SK-N-SH (cell line): Measurements from ENCODE around the gene SPATA19. TPM values are rescaled to one million over a fixed set of nuclear protein-coding genes. Genes with fewer than 3 reads are reported as not detected.

Experiments
- CTCF ChIA-PET: fragments of 300-600, 350-600 bp; formaldehyde crosslinking; extraction: SDS; loops from one replicate; lab custom pipeline; 2021; lab: Yijun Ruan, JAX
- POLR2A ChIA-PET: fragments of 350-600 bp; sonication (Branson Sonifier 250); formaldehyde crosslinking; extraction: SDS; loops from one replicate; lab custom pipeline; 2020; ENCODE audit warnings: antibody characterized with exemption, inconsistent platforms; lab: Yijun Ruan, JAX
- DNase-seq: peaks from one replicate; pipeline ENCODE4 v3.0.0; 2012
- H2AFZ ChIP-seq: fragments of 200-600 bp; sonication (generic); 2 replicates; pipeline ENCODE4 v1.8.1; 2016; ENCODE audit warnings: antibody characterized with exemption, mild to moderate bottlenecking, low read depth
- H3F3A ChIP-seq: fragments of 200-600 bp; sonication (generic); replicated peaks from 2 replicates; pipeline ENCODE3; 2016; ENCODE audit warnings: antibody characterized with exemption, mild to moderate bottlenecking; ENCODE audit not compliant: insufficient read depth
- H3K27ac ChIP-seq, 2 experiments: fragments of 200-500 bp in 1 of 2; fragments of 200-600 bp in 1 of 2; sonication (Bioruptor generic) in 1 of 2; sonication (generic), shearing (Covaris generic) in 1 of 2; 2 replicates each; pipeline versions ENCODE4 v1.5.1 to v1.6.1; 2014 to 2016; ENCODE audit warnings: low read depth in 2 of 2, inconsistent platforms in 1 of 2, low read length in 1 of 2, mild to moderate bottlenecking in 1 of 2, mixed read lengths in 1 of 2
- H3K27me3 ChIP-seq: fragments of 200-600 bp; sonication (generic), shearing (Covaris generic); 2 replicates; pipeline ENCODE4 v1.6.1; 2016; ENCODE audit warnings: mixed run types; ENCODE audit not compliant: insufficient read depth
- H3K36me3 ChIP-seq, 2 experiments: fragments of 200-500 bp in 1 of 2; fragments of 200-600 bp in 1 of 2; sonication (Bioruptor generic) in 1 of 2; sonication (generic) in 1 of 2; replicated peaks in 1 of 2; 2 replicates each; pipeline versions ENCODE3 to v1.5.1; 2014 to 2016; ENCODE audit warnings: low read length in 1 of 2, mild to moderate bottlenecking in 1 of 2; ENCODE audit not compliant: insufficient read depth in 2 of 2, control insufficient read depth in 1 of 2
- H3K4me1 ChIP-seq, 2 experiments: fragments of 200-500 bp in 1 of 2; fragments of 200-600 bp in 1 of 2; sonication (Bioruptor generic) in 1 of 2; sonication (generic), shearing (Covaris generic) in 1 of 2; 2 replicates each; pipeline versions ENCODE4 v1.5.1 to v1.6.1; 2014 to 2016; ENCODE audit warnings: low read depth in 1 of 2, low read length in 1 of 2, mixed run types in 1 of 2; ENCODE audit not compliant: insufficient read depth in 2 of 2, control insufficient read depth in 1 of 2
- H3K4me2 ChIP-seq: fragments of 200-600 bp; sonication (generic), shearing (Covaris generic); 2 replicates; pipeline ENCODE4 v1.6.1; 2017; ENCODE audit warnings: mixed run types
- H3K4me3 ChIP-seq, 2 experiments: fragments of 200-500 bp in 1 of 2; fragments of 200-600 bp in 1 of 2; sonication (Bioruptor generic) in 1 of 2; sonication (generic), shearing (Covaris generic) in 1 of 2; 2 replicates each; pipeline versions ENCODE4 v1.5.1 to v1.8.1; 2014 to 2016; ENCODE audit warnings: low read depth in 2 of 2, inconsistent platforms in 1 of 2, low read length in 1 of 2, mild to moderate bottlenecking in 1 of 2, mixed read lengths in 1 of 2, moderate library complexity in 1 of 2
- H3K79me2 ChIP-seq: fragments of 200-600 bp; sonication (generic); 2 replicates; pipeline ENCODE4 v1.8.1; 2017; ENCODE audit warnings: mild to moderate bottlenecking; ENCODE audit not compliant: insufficient read depth
- H3K9ac ChIP-seq: fragments of 200-600 bp; sonication (generic); 2 replicates; pipeline ENCODE4 v1.6.1; 2017; ENCODE audit warnings: mixed run types
- H3K9me2 ChIP-seq: fragments of 200-600 bp; sonication (generic); 2 replicates; pipeline ENCODE4 v1.6.1; 2017; ENCODE audit warnings: mixed run types
- H3K9me3 ChIP-seq: fragments of 200-600 bp; sonication (generic); 2 replicates; pipeline ENCODE4 v1.6.1; 2017; ENCODE audit warnings: mixed run types, mild to moderate bottlenecking, moderate library complexity
- H4K20me1 ChIP-seq: fragments of 200-600 bp; sonication (generic); 2 replicates; pipeline ENCODE4 v1.6.1; 2017; ENCODE audit warnings: mild to moderate bottlenecking, mixed run types; ENCODE audit not compliant: insufficient read depth
- EP300 ChIP-seq, 2 experiments: IDR thresholded peaks; 2 replicates each; pipeline versions ENCODE4 v1.4.0 to v1.6.1; 2012; ENCODE audit warnings: borderline replicate concordance in 1 of 2, low read depth in 1 of 2, low read length in 1 of 2
- FOSL2 ChIP-seq: IDR thresholded peaks from 2 replicates; pipeline ENCODE4 v1.4.0; 2012; ENCODE audit warnings: low read depth, mild to moderate bottlenecking, moderate library complexity, borderline replicate concordance
- FOXM1 ChIP-seq: IDR thresholded peaks from 2 replicates; pipeline ENCODE4 v1.4.0; 2012; ENCODE audit warnings: low read depth, mild to moderate bottlenecking
- GABPA ChIP-seq: IDR thresholded peaks from 2 replicates; pipeline ENCODE4 v1.4.0; 2012; ENCODE audit warnings: low read depth, mild to moderate bottlenecking
- GATA2 ChIP-seq: sonication (generic); formaldehyde crosslinking; IDR thresholded peaks from 2 replicates; pipeline ENCODE4 v1.5.0; 2020; ENCODE audit warnings: mild to moderate bottlenecking, missing genetic modification reagents
- MEF2A ChIP-seq: IDR thresholded peaks from 2 replicates; pipeline ENCODE4 v1.4.0; 2012; ENCODE audit warnings: low read depth, borderline replicate concordance
- MXI1 ChIP-seq: IDR thresholded peaks from 2 replicates; pipeline ENCODE4 v1.6.1; 2012; ENCODE audit warnings: mild to moderate bottlenecking, low read depth, low read length, improper control_type of control experiment
- RAD21 ChIP-seq: IDR thresholded peaks from 2 replicates; pipeline ENCODE4 v1.6.1; 2012; ENCODE audit warnings: mild to moderate bottlenecking, low read length
- RCOR1 ChIP-seq: fragments of 150-350 bp; IDR thresholded peaks from 2 replicates; pipeline ENCODE4 v1.6.1; 2017; ENCODE audit warnings: antibody characterized with exemption, low read length
- RFX5 ChIP-seq: IDR thresholded peaks from 2 replicates; pipeline ENCODE4 v1.6.1; 2012; ENCODE audit warnings: mild to moderate bottlenecking, improper control_type of control experiment, low read length
- TAF1 ChIP-seq: IDR thresholded peaks from 2 replicates; pipeline ENCODE4 v1.6.1; 2012; ENCODE audit warnings: low read depth, mild to moderate bottlenecking, low read length, moderate library complexity, borderline replicate concordance
- TCF12 ChIP-seq: IDR thresholded peaks from 2 replicates; pipeline ENCODE4 v1.4.0; 2012
- YY1 ChIP-seq: IDR thresholded peaks from 2 replicates; pipeline ENCODE4 v1.4.0; 2012; ENCODE audit warnings: low read depth, mild to moderate bottlenecking
- WGBS: methylation state at CpG from one replicate; pipeline ENCODE4 v1.1.6; 2017; ENCODE audit warnings: low lambda C conversion rate; 5-methylcytosine and 5-hydroxymethylcytosine counted together
- polyA plus RNA-seq, 3 experiments: library from polyadenylated mRNA; depleted of rRNA; stranded (reverse); fragments of >200 nt; gene quantifications; 2 replicates each; pipeline ENCODE4 v1.2.3, GENCODE V29; 2012
- TF ChIP-seq, protein P1 (sequence below): IDR thresholded peaks from 2 replicates; pipeline ENCODE4 v1.6.1; 2012; ENCODE audit warnings: mild to moderate bottlenecking, low read depth, low read length, moderate library complexity
- TF ChIP-seq, protein P2 (sequence below): IDR thresholded peaks from 2 replicates; pipeline ENCODE4; 2012
- TF ChIP-seq, protein P3 (sequence below): IDR thresholded peaks from 2 replicates; pipeline ENCODE4 v1.4.0; 2012; ENCODE audit warnings: low read depth, borderline replicate concordance

SPATA19 gene
- polyA plus RNA-seq, 1 of the 3 experiments (the other 2 are of a cell fraction) = not detected

DNA sequence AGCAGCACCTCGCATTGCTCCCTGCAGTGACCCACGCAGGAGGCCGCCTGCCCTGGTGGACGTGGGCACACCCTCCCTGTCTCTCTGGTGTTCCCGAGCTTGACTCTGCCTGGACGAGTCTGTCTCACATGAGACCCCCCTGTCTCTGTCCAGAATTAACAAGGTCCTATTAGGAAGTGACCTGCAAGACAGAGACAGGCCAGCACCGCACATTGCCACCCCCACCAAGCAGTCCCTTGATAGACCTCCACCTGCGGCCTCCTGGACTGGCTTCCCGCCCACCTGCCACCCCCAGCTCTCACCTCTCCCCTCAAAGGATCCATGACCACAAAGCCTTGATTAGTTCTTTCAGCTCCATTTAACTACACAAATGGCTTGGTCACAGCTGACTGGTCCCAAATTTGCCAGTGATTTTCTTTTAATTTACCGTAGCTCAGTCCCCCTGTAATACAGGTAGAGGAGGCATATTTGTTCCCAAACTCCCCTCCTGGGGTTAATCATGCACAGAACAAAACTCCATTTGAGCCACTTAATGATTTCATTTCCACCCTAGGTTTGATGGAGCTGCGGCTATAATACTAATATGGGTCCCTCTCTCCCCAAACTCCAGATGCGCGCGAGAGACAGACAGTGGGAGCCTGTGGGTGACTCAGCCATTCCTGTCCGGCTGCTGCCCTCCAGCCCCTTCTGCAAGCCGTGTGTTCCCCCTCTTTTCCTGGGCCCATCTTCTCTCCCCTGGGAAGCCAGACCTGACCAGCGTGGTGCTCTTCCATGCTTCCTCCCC, 11.2 kb downstream of the SPATA19 start:
- Histone ChIP-seq H3K79me2 (no peaks in the 10 kb centered on the region), H4K20me1 (no peaks in the 10 kb centered on the region), H2AFZ (no peak overlapping the region), H3K4me2 (no peak overlapping the region), H3K9me3 (0 out of 2 replicates have a peak, but pooled peaks cover 3% of the 10 kb centered on the region), H3K9ac (no peak overlapping the region), H3F3A (no peaks in the 10 kb centered on the region)
- POLR2A ChIA-PET = no interaction called here
- DNase-seq = no peak
- 72% methylated on average over 14 of the region's 17 CpGs for WGBS
- TF ChIP-seq MXI1 = no peak
- TF ChIP-seq EP300 (IDR thresholded peaks at IDR 0.05; ENCODE audit: borderline replicate concordance in 1 of 2, low read depth in 1 of 2, low read length in 1 of 2) = no peak
- TF ChIP-seq, all 33 proteins: peak for 0
- CTCF ChIA-PET = interaction anchor here (0.9 to 6.7 kb wide), 12 partner anchors 9 to 753 kb away, joined by 3 to 114 read pairs (median 6); no protein-coding TSS in a partner anchor
- Histone ChIP-seq H3K4me3 (no peak overlapping the region), H3K9me2 (no peaks in the 10 kb centered on the region), H3K4me1 (no peaks in the 10 kb centered on the region), H3K27ac (no peak overlapping the region), H3K36me3 (no peaks in the 10 kb centered on the region), H3K27me3 (no peaks in the 10 kb centered on the region)

DNA sequence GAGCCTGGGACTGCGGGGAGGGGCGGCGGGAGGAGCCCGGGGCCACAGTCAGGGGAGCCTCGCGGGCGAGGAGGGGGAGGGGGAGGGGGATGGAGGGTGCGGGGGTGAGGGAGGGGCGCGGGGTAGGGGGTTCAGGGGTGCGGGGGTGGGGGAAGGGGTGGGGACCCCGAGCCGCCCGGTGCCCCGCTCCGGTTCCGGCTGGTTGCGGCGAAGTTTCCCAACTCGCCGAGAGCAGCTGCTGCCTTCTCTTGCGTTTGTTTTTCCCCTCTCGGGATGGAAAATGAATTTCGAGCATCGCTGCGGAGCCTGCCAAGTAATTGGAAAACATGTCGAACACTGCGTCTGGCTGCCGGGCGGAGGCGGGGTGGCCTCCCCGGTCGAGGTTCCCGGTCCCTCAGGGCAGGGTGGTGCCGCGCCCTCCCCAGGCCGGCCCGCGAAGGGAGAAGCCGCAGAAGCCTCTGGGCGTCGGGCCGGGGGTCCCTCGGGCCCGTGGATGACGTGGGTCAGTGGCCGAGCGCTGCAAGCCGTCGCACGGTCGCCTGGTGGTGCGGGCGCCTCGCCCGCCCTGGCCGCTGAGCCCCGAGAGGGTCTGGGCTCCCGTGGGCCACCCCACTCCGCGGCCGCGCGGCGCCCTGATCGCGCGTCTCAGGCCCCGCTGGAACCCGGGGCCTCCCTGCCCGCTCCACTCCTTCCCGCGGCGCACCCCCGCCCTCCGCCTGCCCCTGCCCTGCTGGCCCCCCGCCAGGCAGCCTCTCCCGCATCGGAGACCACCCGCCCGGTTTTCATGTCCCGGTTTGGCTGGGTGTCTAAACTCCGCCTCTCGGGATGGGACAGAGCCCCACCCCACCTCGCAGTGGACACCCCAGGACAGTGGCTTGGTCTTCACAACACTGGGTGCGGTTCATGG, 12.1 kb downstream of the SPATA19 start:
- Histone ChIP-seq H3K9me2 (no peaks in the 10 kb centered on the region), H3F3A (no peaks in the 10 kb centered on the region), H3K79me2 (no peaks in the 10 kb centered on the region), H3K4me1 (no peaks in the 10 kb centered on the region), H3K4me2 (no peak overlapping the region), H3K36me3 (no peaks in the 10 kb centered on the region), H3K9ac (no peak overlapping the region), H3K4me3 (no peak overlapping the region), H3K27me3 (no peaks in the 10 kb centered on the region), H3K27ac (no peak overlapping the region), H2AFZ (no peak overlapping the region), H3K9me3 (0 out of 2 replicates have a peak, but pooled peaks cover 3% of the 10 kb centered on the region), H4K20me1 (no peaks in the 10 kb centered on the region)
- CTCF ChIA-PET = interaction anchor here (2.8 to 6.7 kb wide), 3 partner anchors 12 to 752 kb away, joined by 18 to 114 read pairs (median 72); no protein-coding TSS in a partner anchor
- WGBS = 78% methylated on average over 57 of the region's 86 CpGs
- POLR2A ChIA-PET = no interaction called here
- DNase-seq = peak; percentile 56
- TF ChIP-seq, protein P1, sequence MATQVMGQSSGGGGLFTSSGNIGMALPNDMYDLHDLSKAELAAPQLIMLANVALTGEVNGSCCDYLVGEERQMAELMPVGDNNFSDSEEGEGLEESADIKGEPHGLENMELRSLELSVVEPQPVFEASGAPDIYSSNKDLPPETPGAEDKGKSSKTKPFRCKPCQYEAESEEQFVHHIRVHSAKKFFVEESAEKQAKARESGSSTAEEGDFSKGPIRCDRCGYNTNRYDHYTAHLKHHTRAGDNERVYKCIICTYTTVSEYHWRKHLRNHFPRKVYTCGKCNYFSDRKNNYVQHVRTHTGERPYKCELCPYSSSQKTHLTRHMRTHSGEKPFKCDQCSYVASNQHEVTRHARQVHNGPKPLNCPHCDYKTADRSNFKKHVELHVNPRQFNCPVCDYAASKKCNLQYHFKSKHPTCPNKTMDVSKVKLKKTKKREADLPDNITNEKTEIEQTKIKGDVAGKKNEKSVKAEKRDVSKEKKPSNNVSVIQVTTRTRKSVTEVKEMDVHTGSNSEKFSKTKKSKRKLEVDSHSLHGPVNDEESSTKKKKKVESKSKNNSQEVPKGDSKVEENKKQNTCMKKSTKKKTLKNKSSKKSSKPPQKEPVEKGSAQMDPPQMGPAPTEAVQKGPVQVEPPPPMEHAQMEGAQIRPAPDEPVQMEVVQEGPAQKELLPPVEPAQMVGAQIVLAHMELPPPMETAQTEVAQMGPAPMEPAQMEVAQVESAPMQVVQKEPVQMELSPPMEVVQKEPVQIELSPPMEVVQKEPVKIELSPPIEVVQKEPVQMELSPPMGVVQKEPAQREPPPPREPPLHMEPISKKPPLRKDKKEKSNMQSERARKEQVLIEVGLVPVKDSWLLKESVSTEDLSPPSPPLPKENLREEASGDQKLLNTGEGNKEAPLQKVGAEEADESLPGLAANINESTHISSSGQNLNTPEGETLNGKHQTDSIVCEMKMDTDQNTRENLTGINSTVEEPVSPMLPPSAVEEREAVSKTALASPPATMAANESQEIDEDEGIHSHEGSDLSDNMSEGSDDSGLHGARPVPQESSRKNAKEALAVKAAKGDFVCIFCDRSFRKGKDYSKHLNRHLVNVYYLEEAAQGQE = no peak
- no peak for TF ChIP-seq YY1
- TF ChIP-seq FOSL2 = no peak
- no peak for TF ChIP-seq GATA2 (CRISPR knock-in tag)
- TF ChIP-seq, protein P2, sequence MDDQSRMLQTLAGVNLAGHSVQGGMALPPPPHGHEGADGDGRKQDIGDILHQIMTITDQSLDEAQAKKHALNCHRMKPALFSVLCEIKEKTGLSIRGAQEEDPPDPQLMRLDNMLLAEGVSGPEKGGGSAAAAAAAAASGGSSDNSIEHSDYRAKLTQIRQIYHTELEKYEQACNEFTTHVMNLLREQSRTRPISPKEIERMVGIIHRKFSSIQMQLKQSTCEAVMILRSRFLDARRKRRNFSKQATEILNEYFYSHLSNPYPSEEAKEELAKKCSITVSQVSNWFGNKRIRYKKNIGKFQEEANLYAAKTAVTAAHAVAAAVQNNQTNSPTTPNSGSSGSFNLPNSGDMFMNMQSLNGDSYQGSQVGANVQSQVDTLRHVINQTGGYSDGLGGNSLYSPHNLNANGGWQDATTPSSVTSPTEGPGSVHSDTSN = no peak
- no peak for TF ChIP-seq RFX5
- TF ChIP-seq, protein P3, sequence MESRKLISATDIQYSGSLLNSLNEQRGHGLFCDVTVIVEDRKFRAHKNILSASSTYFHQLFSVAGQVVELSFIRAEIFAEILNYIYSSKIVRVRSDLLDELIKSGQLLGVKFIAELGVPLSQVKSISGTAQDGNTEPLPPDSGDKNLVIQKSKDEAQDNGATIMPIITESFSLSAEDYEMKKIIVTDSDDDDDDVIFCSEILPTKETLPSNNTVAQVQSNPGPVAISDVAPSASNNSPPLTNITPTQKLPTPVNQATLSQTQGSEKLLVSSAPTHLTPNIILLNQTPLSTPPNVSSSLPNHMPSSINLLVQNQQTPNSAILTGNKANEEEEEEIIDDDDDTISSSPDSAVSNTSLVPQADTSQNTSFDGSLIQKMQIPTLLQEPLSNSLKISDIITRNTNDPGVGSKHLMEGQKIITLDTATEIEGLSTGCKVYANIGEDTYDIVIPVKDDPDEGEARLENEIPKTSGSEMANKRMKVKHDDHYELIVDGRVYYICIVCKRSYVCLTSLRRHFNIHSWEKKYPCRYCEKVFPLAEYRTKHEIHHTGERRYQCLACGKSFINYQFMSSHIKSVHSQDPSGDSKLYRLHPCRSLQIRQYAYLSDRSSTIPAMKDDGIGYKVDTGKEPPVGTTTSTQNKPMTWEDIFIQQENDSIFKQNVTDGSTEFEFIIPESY = no peak
- no peak for TF ChIP-seq TCF12
- no peak for TF ChIP-seq MEF2A
- TF ChIP-seq GABPA = no peak
- TF ChIP-seq RAD21 = no peak
- TF ChIP-seq TAF1 = no peak
- TF ChIP-seq EP300 (IDR thresholded peaks at IDR 0.05; ENCODE audit: borderline replicate concordance in 1 of 2, low read depth in 1 of 2, low read length in 1 of 2) = no peak
- no peak for TF ChIP-seq FOXM1
- TF ChIP-seq RCOR1 = no peak
